ENCODE results near the gene IGF2BP2. TPM values are rescaled to one million over a fixed set of nuclear protein-coding genes. Genes with fewer than 3 reads are reported as not detected.
"Not testable (repeated sequence)": the region's sequence is repeated elsewhere in the genome, so short reads cannot be mapped to it uniquely, and the experiment has no call there.

The IGF2BP2 gene
- total and polyA plus RNA-seq, 7 donors, result 1.1 to 5.6 (median 2.3) TPM

DNA sequence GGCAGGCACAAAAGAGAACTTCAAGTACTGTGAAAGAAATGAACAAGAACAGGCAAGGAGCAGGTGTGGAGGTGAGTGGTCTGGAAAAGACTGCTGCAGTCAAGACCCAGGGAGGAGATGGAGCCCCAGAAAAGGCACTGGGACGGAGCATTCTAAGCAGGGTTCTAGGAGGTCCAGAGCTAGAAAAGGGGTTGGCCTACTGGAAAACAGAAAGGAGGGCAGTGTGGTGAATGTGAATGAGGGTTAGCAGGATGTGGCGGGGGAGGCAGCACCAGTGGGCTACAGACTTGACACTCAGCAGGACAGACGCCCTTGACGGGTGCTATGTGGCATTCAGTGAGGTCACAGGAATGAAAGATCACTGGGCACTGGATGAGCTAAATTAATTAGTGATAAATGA is 163.1 kb downstream of the IGF2BP2 start:
- ATAC-seq, result no peak
- H3K27me3 ChIP-seq (ENCODE audit: insufficient read depth in 3 of 3, low read length in 2 of 3), result no peaks in the 10 kb centered on the region
- peaks cover 5% of the 10 kb centered on the region for H3K4me1 ChIP-seq
- H3K36me3 ChIP-seq (ENCODE audit: insufficient read depth in 1 of 2, low read depth in 1 of 2), result no peaks in the 10 kb centered on the region
- H3K27ac ChIP-seq, result no peak overlapping the region
- no peak for DNase-seq
- no peak overlapping the region for H3K4me3 ChIP-seq
- intact Hi-C loops (cut with DNase I), result loop anchor here in 1 of 2 donors (5.0 kb wide), 1 partner anchor 106 kb away; no protein-coding TSS in a partner anchor
- TF ChIP-seq CTCF (IDR thresholded peaks at IDR 0.05), result no peak
- H3K9me3 ChIP-seq, result no peaks in the 10 kb centered on the region
- WGBS, 3 donors, result 90 to 92% (median 91%) methylated on average over 4 of the region's 4 CpGs

DNA sequence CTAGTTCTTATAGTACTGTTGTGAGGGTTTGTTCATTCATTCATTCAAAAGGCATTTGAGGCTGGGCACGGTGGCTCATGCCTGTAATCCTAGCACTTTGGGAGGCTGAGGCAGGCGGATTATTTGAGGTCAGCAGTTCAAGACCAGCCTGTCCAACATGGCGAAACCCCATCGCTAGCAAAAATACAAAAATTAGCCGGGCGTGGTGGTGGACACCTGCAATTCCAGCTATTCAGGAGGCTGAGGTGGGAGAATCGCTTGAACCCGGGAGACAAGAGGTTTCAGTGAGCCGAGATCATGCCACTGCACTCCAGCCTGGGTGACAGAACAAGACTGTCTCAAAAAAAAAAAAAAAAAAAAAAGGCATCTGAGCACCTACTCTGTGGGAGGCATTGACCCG is 163.5 kb downstream of the IGF2BP2 start:
- H3K4me1 ChIP-seq; H3K9me3 ChIP-seq; H3K27me3 ChIP-seq (ENCODE audit: insufficient read depth in 3 of 3, low read length in 2 of 3); H3K36me3 ChIP-seq (ENCODE audit: insufficient read depth in 1 of 2, low read depth in 1 of 2); H3K27ac ChIP-seq; ATAC-seq; H3K4me3 ChIP-seq; DNase-seq: not testable (repeated sequence)
- intact Hi-C loops (cut with DNase I), result loop anchor here in 1 of 2 donors (5.0 kb wide), 1 partner anchor 106 kb away; no protein-coding TSS in a partner anchor
- WGBS, 3 donors, result 86 to 93% (median 89%) methylated on average over 10 of the region's 10 CpGs

- DNase-seq, result peak; percentile 64 to 66
- peak; percentile 84 for TF ChIP-seq CTCF (IDR thresholded peaks at IDR 0.05)
- 43 to 47% (median 43%) methylated on average over 18 of the region's 18 CpGs for WGBS, 3 donors
- intact Hi-C loops (cut with DNase I), result loop anchor here in 1 of 2 donors (5.0 kb wide), 1 partner anchor 107 kb away; no protein-coding TSS in a partner anchor
- H3K27ac ChIP-seq, result no peak overlapping the region
- H3K4me3 ChIP-seq, result no peak overlapping the region
- H3K27me3 ChIP-seq (ENCODE audit: insufficient read depth in 3 of 3, low read length in 2 of 3), result no peaks in the 10 kb centered on the region
- ATAC-seq, result peak; percentile 53 to 80 (median 66)
- peaks cover 5% of the 10 kb centered on the region for H3K4me1 ChIP-seq
- no peaks in the 10 kb centered on the region for H3K36me3 ChIP-seq (ENCODE audit: insufficient read depth in 1 of 2, low read depth in 1 of 2)
- no peaks in the 10 kb centered on the region for H3K9me3 ChIP-seq
Observed at GRCh38 chr3:185659942-185660921, 164.6 kb downstream of the IGF2BP2 start.

DNA sequence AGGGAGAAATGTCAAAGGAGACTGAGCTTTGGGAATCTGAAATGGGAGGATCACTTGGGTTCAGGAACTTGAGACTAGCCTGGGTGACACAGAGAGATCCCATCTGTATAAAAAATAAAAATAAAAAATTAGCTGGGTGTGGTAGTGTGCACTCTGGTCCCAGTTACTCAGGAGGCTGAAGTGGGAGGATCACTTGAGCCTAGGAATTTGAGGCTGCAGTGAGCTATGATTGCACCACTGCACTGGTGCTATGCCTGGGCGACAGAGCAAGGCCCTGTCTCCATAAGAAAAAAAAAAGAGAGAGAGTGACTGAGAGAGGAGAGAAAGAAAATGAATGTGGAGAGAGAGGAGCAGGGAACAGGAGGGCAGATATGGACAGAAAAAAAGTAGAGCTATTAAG is 165.9 kb downstream of the IGF2BP2 start:
- Histone ChIP-seq H3K36me3 (ENCODE audit: insufficient read depth in 1 of 2, low read depth in 1 of 2) (no peaks in the 10 kb centered on the region), H3K27ac (no peak overlapping the region), H3K4me3 (no peak overlapping the region), H3K4me1 (peaks cover 5% of the 10 kb centered on the region), H3K27me3 (ENCODE audit: insufficient read depth in 3 of 3, low read length in 2 of 3) (no peaks in the 10 kb centered on the region), H3K9me3 (no peaks in the 10 kb centered on the region)
- DNase-seq (no peak), ATAC-seq (peak in 3 of 4 donors; percentile 2 to 33 (median 8))
- TF ChIP-seq CTCF (IDR thresholded peaks at IDR 0.05), result no peak
- intact Hi-C loops (cut with DNase I), result no loop called here
- WGBS, 3 donors, result 84 to 94% (median 94%) methylated on average over 1 of the region's 1 CpG

- Histone ChIP-seq H3K36me3 (ENCODE audit: insufficient read depth in 1 of 2, low read depth in 1 of 2) (no peaks in the 10 kb centered on the region), H3K9me3 (no peaks in the 10 kb centered on the region), H3K4me3 (no peak overlapping the region), H3K27ac (no peak overlapping the region), H3K27me3 (ENCODE audit: insufficient read depth in 3 of 3, low read length in 2 of 3) (no peaks in the 10 kb centered on the region), H3K4me1 (peaks cover 5% of the 10 kb centered on the region)
- intact Hi-C loops (cut with DNase I), result no loop called here
- 49 to 63% (median 50%) methylated on average over 8 of the region's 8 CpGs for WGBS, 3 donors
- peak; percentile 67 to 84 for DNase-seq
- no peak for TF ChIP-seq CTCF (IDR thresholded peaks at IDR 0.05)
- peak; percentile 22 to 84 (median 64) for ATAC-seq
Observed at GRCh38 chr3:185658504-185658912, 166.3 kb downstream of the IGF2BP2 start.
